Subcutaneous adipose tissue (tissue), 4 donors: ENCODE measurements around the gene LHFPL6. TPM values are rescaled to one million over a fixed set of nuclear protein-coding genes. Genes with fewer than 3 reads are reported as not detected.

Experiments
- total RNA-seq, 4 donors: library from RNA; depleted of rRNA; stranded (reverse); fragments of >200 nt; gene quantifications; one replicate each; pipeline ENCODE4 v1.1.0, GENCODE V29; 2016
- TF ChIP-seq, protein P1 (sequence below): fragments of 450-650 bp; IDR thresholded peaks from one replicate; pipeline ENCODE4 v1.5.1; 2016; ENCODE audit warnings: low read depth, mild to moderate bottlenecking, control low read depth, antibody characterized with exemption, moderate library complexity

The LHFPL6 gene
- total RNA-seq, 4 donors from 2014 or later, result 75.2 to 106 (median 90.4) TPM

DNA sequence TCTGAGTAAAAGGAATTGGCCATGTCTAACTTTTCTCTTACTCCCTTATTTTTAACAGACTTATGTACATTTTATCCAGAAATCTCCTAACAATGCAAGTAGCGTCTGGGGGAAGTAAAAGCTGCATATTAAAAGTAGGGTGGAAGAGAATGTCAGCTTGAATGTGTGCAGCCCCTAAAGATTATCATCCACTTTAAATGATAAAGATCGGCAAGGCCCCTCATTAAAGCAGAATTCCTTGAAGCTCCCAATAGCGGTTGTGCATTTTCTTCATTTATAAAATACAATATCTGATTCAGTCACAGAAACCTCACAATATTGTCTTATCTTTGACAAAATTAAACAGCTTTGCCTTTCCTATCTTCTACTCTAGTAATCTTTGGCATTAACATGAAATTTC lies 184.6 kb downstream of the LHFPL6 start:
- TF ChIP-seq, protein P1, sequence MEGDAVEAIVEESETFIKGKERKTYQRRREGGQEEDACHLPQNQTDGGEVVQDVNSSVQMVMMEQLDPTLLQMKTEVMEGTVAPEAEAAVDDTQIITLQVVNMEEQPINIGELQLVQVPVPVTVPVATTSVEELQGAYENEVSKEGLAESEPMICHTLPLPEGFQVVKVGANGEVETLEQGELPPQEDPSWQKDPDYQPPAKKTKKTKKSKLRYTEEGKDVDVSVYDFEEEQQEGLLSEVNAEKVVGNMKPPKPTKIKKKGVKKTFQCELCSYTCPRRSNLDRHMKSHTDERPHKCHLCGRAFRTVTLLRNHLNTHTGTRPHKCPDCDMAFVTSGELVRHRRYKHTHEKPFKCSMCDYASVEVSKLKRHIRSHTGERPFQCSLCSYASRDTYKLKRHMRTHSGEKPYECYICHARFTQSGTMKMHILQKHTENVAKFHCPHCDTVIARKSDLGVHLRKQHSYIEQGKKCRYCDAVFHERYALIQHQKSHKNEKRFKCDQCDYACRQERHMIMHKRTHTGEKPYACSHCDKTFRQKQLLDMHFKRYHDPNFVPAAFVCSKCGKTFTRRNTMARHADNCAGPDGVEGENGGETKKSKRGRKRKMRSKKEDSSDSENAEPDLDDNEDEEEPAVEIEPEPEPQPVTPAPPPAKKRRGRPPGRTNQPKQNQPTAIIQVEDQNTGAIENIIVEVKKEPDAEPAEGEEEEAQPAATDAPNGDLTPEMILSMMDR, result no peak

- TF ChIP-seq, protein P1, result no peak
Observed at GRCh38 chr13:39417643-39418042, 185.3 kb downstream of the LHFPL6 start.

DNA sequence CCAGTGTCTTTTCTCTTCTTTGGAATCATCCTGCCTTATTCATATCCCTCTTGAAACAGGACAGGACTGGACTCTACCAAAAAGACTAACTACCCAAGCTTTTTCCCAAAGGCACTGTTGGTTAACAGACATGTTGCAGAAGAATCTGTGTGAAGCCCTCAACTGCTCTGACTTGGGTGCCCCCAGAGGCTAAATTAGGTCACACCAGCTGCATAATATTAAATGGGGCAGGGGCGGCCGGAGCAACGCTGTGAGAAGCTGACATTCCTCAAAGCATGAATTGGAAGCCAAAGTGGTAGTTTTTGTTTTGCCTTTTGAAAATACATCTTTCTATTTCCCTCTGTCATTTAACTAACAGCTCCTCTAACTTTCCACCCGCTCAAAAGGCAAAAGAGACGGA lies 185.9 kb downstream of the LHFPL6 start:
- TF ChIP-seq, protein P1, result no peak

DNA sequence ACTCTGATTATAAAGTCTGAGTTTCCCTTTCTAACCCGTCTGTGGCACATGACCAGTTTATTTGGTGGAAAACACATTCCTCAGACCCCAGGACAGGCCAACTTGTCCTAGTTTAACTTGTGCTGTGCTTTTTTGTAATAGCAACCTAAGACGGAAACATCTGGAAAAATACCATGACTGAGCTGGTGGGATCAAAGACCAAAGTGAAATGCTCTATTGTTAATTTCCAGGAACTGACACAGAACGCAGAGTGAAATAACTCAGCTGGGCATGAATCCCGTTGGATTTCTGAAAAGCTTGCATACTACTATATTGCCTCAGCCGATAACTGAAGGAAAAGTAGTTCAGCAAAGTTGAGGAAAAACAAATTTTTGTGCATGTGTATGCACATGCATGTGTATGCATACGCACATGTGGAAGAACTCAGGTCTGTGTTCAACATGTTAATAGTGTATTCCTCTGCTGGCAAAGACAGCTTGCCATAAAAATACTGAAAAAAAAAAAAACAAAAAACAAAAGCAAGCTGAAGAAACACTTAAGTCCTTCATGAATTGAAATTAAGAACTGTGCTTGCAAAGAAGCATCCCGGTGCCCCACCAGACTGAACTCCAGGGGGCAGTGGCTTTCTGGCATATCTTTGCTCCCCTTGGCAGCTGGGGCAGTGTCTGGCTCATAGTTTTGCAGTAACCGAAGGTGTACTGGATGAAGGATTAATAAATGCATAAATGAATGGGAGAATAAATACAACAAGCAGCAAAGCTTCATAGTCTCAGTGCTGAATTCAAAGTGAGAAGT lies 187.8 kb downstream of the LHFPL6 start:
- TF ChIP-seq, protein P1, result no peak

DNA sequence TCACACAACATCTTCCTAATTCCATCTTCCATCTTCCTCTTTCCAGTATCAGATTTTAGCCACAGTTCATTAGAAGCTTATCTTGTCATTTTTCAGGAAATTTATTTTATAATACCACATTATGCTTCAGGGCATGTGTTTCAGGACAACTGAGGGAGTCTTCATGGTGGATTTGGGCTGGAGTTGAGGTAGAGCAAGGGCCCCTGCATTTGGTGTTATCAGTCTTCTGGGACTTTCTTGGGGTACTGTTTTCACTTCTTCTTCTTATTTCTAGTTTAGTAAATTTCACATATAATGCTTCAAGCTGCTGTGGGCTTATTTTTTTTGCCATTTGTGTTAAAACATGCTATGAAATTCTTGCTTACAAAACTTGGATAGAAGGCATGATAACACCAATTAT lies 188.7 kb downstream of the LHFPL6 start:
- TF ChIP-seq, protein P1, result no peak

- TF ChIP-seq, protein P1, result no peak
Observed at GRCh38 chr13:39411511-39411910, 191.5 kb downstream of the LHFPL6 start.

- TF ChIP-seq, protein P1, result no peak
Observed at GRCh38 chr13:39410964-39411363, 192.0 kb downstream of the LHFPL6 start.
